KG1 (cell line): Measurements from ENCODE around the gene CALML3.

Source experiments
- DNase-seq: peaks from one replicate; lab custom pipeline; 2025; lab: John Stamatoyannopoulos, UW

The CALML3 gene

GRCh38 chr10:5567477-5567876 is 42.7 kb downstream of the CALML3 start:
- no peak for DNase-seq

- no peak for DNase-seq
Observed at GRCh38 chr10:5568984-5569383, 44.2 kb downstream of the CALML3 start.

GRCh38 chr10:5569568-5569967 is 44.8 kb downstream of the CALML3 start:
- DNase-seq, result no peak

GRCh38 chr10:5570007-5570655 is 45.4 kb downstream of the CALML3 start:
- no peak for DNase-seq

- DNase-seq, result no peak
Observed at GRCh38 chr10:5570979-5571810, 46.4 kb downstream of the CALML3 start.

DNA sequence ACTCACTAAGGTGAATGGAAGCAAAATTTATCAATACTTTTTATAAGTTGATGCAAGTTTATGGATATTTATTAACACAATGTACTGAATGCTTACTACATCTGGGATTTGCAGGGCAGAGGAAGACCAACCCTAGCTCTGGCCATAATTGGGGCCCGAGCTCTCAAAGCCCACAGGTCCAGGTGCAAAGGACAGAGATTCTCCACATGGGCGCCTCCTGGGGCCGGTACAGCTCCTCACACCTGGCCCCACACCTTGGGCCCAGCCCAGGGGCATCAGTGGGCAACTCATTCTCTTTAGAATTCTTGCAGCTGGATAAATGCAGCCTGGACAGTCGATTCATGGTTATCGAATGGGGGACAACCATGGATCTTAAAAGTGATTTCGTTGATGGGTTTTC is 47.1 kb downstream of the CALML3 start:
- no peak for DNase-seq

DNA sequence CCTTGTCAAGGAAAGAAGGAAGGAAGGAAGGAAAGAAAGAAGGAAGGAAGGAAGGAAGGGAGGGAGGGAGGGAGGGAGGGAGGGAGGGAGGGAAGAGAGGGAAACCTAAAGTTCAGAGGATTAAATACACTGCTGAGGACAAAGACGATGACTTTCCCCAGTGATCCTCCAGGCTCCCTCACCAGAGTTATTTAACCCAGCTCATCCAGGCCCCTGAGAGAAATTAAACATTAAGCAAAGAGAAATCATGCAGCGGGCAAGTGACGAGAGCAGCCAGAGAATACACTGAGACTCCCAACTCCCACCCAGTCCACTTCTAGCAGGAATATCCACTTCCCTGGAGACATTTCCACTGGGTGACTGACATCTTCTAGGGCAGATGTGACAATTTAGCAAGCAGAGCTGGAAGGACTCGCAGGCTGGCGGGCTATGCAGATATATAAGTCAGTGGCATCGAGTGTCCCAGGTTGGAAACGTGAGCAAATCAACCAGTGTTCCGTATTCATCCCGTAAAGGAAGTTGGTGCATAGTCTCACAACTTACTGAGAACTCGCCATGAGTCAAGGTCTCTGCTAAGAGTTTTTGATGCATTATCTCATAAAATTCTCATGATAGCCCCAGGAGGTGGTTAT is 48.7 kb downstream of the CALML3 start:
- DNase-seq, result no peak

GRCh38 chr10:5573968-5574641 is 49.3 kb downstream of the CALML3 start:
- DNase-seq, result no peak

DNA sequence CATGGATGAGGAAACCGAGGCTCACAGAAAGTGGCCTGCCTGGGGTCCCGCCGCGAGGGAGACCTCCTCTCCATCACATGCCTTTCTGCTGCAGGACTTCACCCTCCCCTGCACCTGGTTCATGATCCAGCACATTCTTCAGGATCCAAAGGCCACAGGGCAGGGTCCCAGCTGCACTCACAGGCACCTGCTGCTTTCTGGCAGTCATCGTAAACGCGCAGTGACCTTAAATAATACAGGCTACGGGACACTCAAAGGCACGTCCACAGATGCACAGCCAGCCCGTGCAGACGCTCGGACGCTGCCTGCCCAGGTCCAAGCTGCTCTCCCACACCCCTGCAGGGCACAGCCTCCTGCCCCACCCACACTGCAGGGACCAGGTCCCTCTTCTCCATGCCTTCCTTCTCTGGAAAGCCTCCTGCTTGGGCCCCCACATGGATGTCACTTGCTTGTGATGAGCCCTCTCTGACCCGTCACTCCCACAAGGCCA is 49.9 kb downstream of the CALML3 start:
- DNase-seq, result no peak

- DNase-seq, result no peak
Observed at GRCh38 chr10:5575144-5575481, 50.4 kb downstream of the CALML3 start.

GRCh38 chr10:5575482-5576153 is 50.9 kb downstream of the CALML3 start:
- DNase-seq, result no peak

GRCh38 chr10:5576154-5576748 is 51.5 kb downstream of the CALML3 start:
- no peak for DNase-seq
